HepG2 (cell line): ENCODE results near the gene TACC2. TPM values are rescaled to one million over a fixed set of nuclear protein-coding genes. Genes with fewer than 3 reads are reported as not detected.

Source experiments
- ATAC-seq: fragments of 200-7000 bp; cut with Tn5 transposase; 3 replicates; pipeline ENCODE4 v1.9.1; 2020; ENCODE audit warnings: mild to moderate bottlenecking, moderate library complexity
- BruUV-seq: library from RNA; stranded (reverse); fragments of 400-500 nt; replicated peaks from 2 replicates; lab custom pipeline; 2021; lab: Mats Ljungman, UMichigan
- CTCF ChIA-PET: fragments of 300-600 bp; formaldehyde crosslinking; extraction: SDS; loops from one replicate; lab custom pipeline; 2021; ENCODE audit warnings: low total read pairs, inconsistent platforms, low intra/inter-chr PET ratio; lab: Yijun Ruan, JAX
- POLR2A ChIA-PET: fragments of 350-600 bp; sonication (Branson Sonifier 250); formaldehyde crosslinking; loops from one replicate; lab custom pipeline; 2020; ENCODE audit warnings: antibody characterized with exemption, inconsistent platforms; lab: Yijun Ruan, JAX
- DNase-seq: peaks from one replicate; pipeline ENCODE4 v3.0.0-alpha.2; 2015; ENCODE audit warnings: low spot score
- FAIRE-seq: peaks from 3 replicates; lab custom pipeline; 2011; peaks lifted over from hg19 to GRCh38; lab: Jason Lieb, UNC
- H2AFZ ChIP-seq: one replicate; pipeline ENCODE4 v1.6.1; 2011; ENCODE audit warnings: low read length, inconsistent platforms
- H3K27ac ChIP-seq: fragments of 300-600 bp; 3 replicates; pipeline ENCODE4 v1.8.0; 2011; ENCODE audit warnings: mixed run types, mild to moderate bottlenecking, mixed read lengths, low read length, inconsistent platforms; ENCODE audit not compliant: insufficient read depth; ENCODE audit errors: extremely low read length
- H3K27me3 ChIP-seq, 2 experiments: fragments of 200-600 bp in 1 of 2; 2 replicates in 1 of 2; 3 replicates in 1 of 2; pipeline versions ENCODE4 v1.6.0 to v1.8.0; 2011; ENCODE audit warnings: low read length in 2 of 2, mild to moderate bottlenecking in 2 of 2, moderate library complexity in 2 of 2, inconsistent platforms in 1 of 2; ENCODE audit not compliant: insufficient read depth in 2 of 2, control insufficient read depth in 1 of 2
- H3K36me3 ChIP-seq, 2 experiments: fragments of 200-600 bp in 1 of 2; replicated peaks in 1 of 2; 2 replicates in 1 of 2; 3 replicates in 1 of 2; pipeline versions ENCODE4 v1.5.1 to v1.8.0; 2011; ENCODE audit warnings: low read length in 2 of 2, inconsistent platforms in 1 of 2; ENCODE audit not compliant: insufficient read depth in 2 of 2, control insufficient read depth in 1 of 2
- H3K4me1 ChIP-seq: 2 replicates; pipeline ENCODE4 v1.5.1; 2012; ENCODE audit warnings: low read length, inconsistent platforms; ENCODE audit not compliant: insufficient read depth
- H3K4me2 ChIP-seq: 2 replicates; pipeline ENCODE4 v1.6.0; 2011; ENCODE audit warnings: low read depth, low read length, inconsistent platforms
- H3K4me3 ChIP-seq, 3 experiments: fragments of 200-600 bp in 1 of 3; sonication (generic), shearing (Covaris generic) in 1 of 3; replicated peaks in 1 of 3; 2 replicates each; pipeline ENCODE4 v1.5.1; 2011 to 2016; ENCODE audit warnings: low read length in 3 of 3, inconsistent platforms in 2 of 3, low read depth in 2 of 3, mild to moderate bottlenecking in 2 of 3, control low read depth in 1 of 3, mixed read lengths in 1 of 3; ENCODE audit not compliant: insufficient read depth in 1 of 3
- H3K79me2 ChIP-seq: one replicate; pipeline ENCODE4 v1.6.1; 2011; ENCODE audit warnings: low read length, inconsistent platforms; ENCODE audit not compliant: insufficient read depth
- H3K9ac ChIP-seq: 2 replicates; pipeline ENCODE4 v1.6.0; 2011; ENCODE audit warnings: mild to moderate bottlenecking, low read depth, low read length, inconsistent platforms; ENCODE audit not compliant: insufficient read depth
- H3K9me3 ChIP-seq: 2 replicates; pipeline ENCODE4 v1.5.1; 2012; ENCODE audit warnings: mild to moderate bottlenecking, low read length
- H4K20me1 ChIP-seq: 2 replicates; pipeline ENCODE4 v1.6.0; 2011; ENCODE audit warnings: inconsistent platforms, mild to moderate bottlenecking, low read length, moderate library complexity; ENCODE audit not compliant: insufficient read depth
- HDAC1 ChIP-seq: sonication (generic); formaldehyde crosslinking; IDR thresholded peaks from 2 replicates; pipeline ENCODE4 v1.5.1; 2020; ENCODE audit warnings: mild to moderate bottlenecking, missing genetic modification reagents
- ZNF264 ChIP-seq: sonication (generic); formaldehyde crosslinking; IDR thresholded peaks from 2 replicates; pipeline ENCODE4 v1.4.0; 2020; ENCODE audit warnings: missing genetic modification reagents
- WGBS: methylation state at CpG from one replicate; pipeline ENCODE4 v1.1.6; 2017; ENCODE audit warnings: low lambda C conversion rate; 5-methylcytosine and 5-hydroxymethylcytosine counted together
- in situ Hi-C: cut with HindIII; loops from 2 replicates; pipeline ENCODE4 v1.10.0; 2017; ENCODE audit warnings: low pct_unique_long_range_greater_than_20kb; ENCODE audit not compliant: extremely low pct_ligation_motif_present
- intact Hi-C: fragments of 100-400 bp; cut with micrococcal nuclease; formaldehyde crosslinking; loops from one replicate; pipeline ENCODE4 v1.10.0; 2022; ENCODE audit not compliant: unreplicated experiment
- polyA plus RNA-seq, 8 experiments: library from polyadenylated mRNA; depleted of rRNA in 3 of 8; stranded (reverse) in 7 of 8; unstranded in 1 of 8; fragments of >200 nt; fragmentation: Illumina TruSeq in 4 of 8; extraction: Trizol in 4 of 8; gene quantifications; 2 replicates each; pipeline versions ENCODE4 v1.2.1 to v1.2.3, GENCODE V29; 2011 to 2016; ENCODE audit warnings: low read depth in 4 of 8, missing spikeins in 1 of 8, mixed read lengths in 1 of 8; ENCODE audit not compliant: insufficient read depth in 1 of 8
- total RNA-seq, 5 experiments: library from RNA; depleted of rRNA; stranded (reverse); fragments of >200 nt; fragmentation: Illumina TruSeq; extraction: Trizol; gene quantifications; 2 replicates each; pipeline ENCODE4 v1.2.3, GENCODE V29; 2016; ENCODE audit warnings: low read depth in 1 of 5
- TF ChIP-seq, protein P1 (sequence below): sonication (generic); formaldehyde crosslinking; IDR thresholded peaks from 2 replicates; pipeline ENCODE4 v1.9.0; 2021; ENCODE audit warnings: missing genetic modification reagents, mild to moderate bottlenecking, borderline replicate concordance
- TF ChIP-seq, protein P2 (sequence below): sonication (generic); formaldehyde crosslinking; IDR thresholded peaks from 2 replicates; pipeline ENCODE4 v1.4.0; 2020; ENCODE audit warnings: missing genetic modification reagents
- TF ChIP-seq, protein P3 (sequence below): sonication (generic); formaldehyde crosslinking; IDR thresholded peaks from 2 replicates; pipeline ENCODE4 v1.8.1; 2022; ENCODE audit warnings: low read depth, mild to moderate bottlenecking, missing genetic modification reagents

Gene TACC2
- total and polyA plus RNA-seq, 2 of the 13 experiments (the other 11 are each of a cell fraction or from before 2014, with no cell fraction given): 11.8 to 16.0 TPM

DNA sequence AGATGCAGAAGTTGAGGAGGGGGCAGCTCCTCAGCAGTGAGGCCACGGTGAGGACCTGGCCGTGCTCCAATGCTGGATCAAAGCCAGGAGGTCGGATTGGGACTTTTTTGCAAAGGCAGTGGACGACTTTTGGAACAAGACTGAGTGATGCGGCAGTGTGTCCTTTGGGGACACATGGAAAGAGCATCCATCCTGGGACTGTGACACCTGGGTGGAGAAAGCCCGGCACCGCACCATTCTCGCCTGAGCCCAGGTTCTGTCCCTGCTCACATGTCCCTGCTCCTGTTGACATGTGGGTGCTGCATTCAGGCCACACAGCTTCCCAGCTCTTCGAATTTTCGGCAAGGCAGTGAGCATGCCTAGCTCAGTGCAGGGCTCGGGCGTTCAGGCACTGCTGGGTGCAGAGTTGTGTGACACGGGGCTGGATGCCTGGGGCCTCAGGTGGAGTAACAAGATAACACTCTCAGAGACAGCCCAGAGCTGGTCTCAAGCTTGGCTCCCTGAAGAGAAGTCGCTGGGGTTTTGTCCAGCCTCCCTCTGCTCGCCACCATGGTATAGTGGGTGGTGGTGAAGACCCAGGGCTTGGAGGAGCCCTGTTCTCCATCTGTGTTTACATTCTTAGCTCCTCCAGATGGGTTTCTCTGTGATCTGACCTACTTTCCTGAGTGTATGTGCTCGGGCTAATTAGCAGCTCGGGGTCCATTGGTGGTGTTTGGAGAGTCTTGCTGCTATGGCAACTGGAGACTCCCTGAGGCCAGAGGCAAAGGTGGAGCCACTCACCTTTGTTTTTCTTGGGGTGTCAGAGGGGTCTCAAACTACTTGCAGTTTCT lies 170.4 kb downstream of the TACC2 start (continued):
- TF ChIP-seq, protein P1, sequence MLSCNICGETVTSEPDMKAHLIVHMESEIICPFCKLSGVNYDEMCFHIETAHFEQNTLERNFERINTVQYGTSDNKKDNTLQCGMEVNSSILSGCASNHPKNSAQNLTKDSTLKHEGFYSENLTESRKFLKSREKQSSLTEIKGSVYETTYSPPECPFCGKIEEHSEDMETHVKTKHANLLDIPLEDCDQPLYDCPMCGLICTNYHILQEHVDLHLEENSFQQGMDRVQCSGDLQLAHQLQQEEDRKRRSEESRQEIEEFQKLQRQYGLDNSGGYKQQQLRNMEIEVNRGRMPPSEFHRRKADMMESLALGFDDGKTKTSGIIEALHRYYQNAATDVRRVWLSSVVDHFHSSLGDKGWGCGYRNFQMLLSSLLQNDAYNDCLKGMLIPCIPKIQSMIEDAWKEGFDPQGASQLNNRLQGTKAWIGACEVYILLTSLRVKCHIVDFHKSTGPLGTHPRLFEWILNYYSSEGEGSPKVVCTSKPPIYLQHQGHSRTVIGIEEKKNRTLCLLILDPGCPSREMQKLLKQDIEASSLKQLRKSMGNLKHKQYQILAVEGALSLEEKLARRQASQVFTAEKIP (CRISPR knock-in tag): no peak
- TF ChIP-seq HDAC1 (CRISPR knock-in tag): no peak

DNA sequence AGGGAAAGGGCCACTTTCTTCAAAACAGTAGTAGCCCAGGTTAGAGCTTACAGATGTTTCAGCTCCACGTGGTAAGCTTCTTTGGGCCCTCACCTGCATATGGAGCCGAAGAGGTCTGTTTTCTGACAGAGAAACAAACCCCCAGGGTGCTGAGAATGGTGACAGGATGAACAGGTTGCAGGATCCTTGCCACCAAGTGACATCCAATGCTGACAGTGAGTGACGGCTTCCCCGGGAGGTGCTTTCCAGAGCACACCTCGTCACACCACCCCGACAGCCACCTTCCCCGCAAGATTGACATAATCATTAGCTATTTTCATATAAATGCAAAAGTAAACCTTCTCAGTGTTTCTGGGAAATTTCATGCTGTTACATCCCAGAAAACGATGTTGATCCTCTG lies 172.8 kb downstream of the TACC2 start:
- in situ Hi-C loops (no loop called here), intact Hi-C loops (no loop called here)
- no peak overlapping the region for H3K27ac ChIP-seq
- TF ChIP-seq ZNF264: no peak
- TF ChIP-seq, protein P2, sequence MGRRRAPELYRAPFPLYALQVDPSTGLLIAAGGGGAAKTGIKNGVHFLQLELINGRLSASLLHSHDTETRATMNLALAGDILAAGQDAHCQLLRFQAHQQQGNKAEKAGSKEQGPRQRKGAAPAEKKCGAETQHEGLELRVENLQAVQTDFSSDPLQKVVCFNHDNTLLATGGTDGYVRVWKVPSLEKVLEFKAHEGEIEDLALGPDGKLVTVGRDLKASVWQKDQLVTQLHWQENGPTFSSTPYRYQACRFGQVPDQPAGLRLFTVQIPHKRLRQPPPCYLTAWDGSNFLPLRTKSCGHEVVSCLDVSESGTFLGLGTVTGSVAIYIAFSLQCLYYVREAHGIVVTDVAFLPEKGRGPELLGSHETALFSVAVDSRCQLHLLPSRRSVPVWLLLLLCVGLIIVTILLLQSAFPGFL: no peak
- TF ChIP-seq, protein P3, sequence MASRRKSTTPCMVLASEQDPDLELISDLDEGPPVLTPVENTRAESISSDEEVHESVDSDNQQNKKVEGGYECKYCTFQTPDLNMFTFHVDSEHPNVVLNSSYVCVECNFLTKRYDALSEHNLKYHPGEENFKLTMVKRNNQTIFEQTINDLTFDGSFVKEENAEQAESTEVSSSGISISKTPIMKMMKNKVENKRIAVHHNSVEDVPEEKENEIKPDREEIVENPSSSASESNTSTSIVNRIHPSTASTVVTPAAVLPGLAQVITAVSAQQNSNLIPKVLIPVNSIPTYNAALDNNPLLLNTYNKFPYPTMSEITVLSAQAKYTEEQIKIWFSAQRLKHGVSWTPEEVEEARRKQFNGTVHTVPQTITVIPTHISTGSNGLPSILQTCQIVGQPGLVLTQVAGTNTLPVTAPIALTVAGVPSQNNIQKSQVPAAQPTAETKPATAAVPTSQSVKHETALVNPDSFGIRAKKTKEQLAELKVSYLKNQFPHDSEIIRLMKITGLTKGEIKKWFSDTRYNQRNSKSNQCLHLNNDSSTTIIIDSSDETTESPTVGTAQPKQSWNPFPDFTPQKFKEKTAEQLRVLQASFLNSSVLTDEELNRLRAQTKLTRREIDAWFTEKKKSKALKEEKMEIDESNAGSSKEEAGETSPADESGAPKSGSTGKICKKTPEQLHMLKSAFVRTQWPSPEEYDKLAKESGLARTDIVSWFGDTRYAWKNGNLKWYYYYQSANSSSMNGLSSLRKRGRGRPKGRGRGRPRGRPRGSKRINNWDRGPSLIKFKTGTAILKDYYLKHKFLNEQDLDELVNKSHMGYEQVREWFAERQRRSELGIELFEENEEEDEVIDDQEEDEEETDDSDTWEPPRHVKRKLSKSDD (CRISPR knock-in tag): no peak
- no peak for FAIRE-seq
- H3K9ac ChIP-seq: no peak overlapping the region
- no peaks in the 10 kb centered on the region for H3K27me3 ChIP-seq
- no peaks in the 10 kb centered on the region for H3K9me3 ChIP-seq
- H3K79me2 ChIP-seq: peaks cover 22% of the 10 kb centered on the region
- peaks cover 5 to 16% of the 10 kb centered on the region in 2 experiments for H3K36me3 ChIP-seq
- ChIA-PET POLR2A (no interaction called here), CTCF (no interaction called here)
- no peak for DNase-seq
- 97% methylated on average over 7 of the region's 8 CpGs for WGBS
- H3K4me1 ChIP-seq: peaks cover 43% of the 10 kb centered on the region
- no peak overlapping the region for H2AFZ ChIP-seq
- H3K4me2 ChIP-seq: no peak overlapping the region
- peaks cover 21% of the 10 kb centered on the region; the same call in 1 of the 2 replicates for H4K20me1 ChIP-seq
- no peak for ATAC-seq
- no peak overlapping the region for H3K4me3 ChIP-seq
- no TSS peak for BruUV-seq
